ENCODE measurements around the gene OSBP2.

OSBP2 gene

DNA sequence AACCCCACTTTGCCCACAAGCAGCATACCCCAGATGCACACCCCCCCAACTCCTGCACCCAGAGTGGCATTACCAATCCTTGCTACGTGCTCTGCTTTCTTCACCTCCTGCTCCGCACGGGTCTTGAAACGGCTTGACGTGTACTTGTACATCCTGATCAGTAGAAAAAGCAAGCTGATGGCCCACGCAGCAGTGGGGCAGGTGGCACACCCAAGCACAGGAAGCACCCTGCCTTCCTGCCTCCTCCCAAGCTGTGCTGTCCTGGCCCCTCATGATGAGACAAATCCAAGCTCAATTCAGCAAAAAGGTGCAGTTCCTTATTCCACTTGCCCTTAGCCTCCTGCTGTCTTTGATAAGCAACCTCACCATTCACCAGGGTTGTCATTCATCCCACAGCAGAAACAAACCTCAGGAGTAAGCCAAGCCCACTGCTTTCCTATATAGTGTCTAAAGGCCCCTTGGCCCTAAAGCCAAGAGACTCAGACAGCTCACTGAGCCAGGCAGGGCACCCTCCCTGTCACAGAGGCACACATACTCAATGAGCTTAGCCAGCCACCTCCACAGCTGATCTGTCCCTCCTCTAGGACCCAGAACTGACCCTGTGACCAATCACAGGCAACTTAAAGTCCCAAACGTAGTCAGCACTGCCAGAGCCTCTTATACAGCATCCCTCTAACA, 246.2 kb downstream of the OSBP2 start:
- no peak for DNase-seq (ENCODE audit: low read depth)

- no peak for DNase-seq (ENCODE audit: low read depth)
Measured at GRCh38 chr22:30941363-30941740, 246.7 kb downstream of the OSBP2 start.

DNA sequence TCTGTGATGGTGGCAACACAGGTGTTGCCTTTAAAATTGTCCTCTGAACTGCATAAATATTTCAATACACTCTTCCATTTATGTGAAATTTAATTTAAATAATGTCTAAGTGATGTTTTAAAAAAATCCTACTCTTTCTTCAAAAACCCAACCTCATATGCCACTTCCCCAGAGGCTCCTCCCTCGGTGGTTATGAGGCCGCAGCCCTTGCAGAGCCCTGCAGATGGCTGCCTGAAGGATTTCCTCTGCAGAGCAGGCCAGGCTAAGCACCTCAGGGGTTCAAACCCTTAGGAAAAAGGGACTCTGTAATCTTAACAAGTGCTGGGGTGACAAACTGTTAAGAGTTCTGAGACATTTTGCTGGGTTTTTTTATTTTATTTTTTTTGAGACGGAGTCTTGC, 248.7 kb downstream of the OSBP2 start:
- no peak for DNase-seq (ENCODE audit: low read depth)

- DNase-seq (ENCODE audit: low read depth) = no peak
Measured at GRCh38 chr22:30944986-30945385, 250.3 kb downstream of the OSBP2 start.

- DNase-seq (ENCODE audit: low read depth) = no peak
Measured at GRCh38 chr22:30945653-30946052, 251.0 kb downstream of the OSBP2 start.

DNA sequence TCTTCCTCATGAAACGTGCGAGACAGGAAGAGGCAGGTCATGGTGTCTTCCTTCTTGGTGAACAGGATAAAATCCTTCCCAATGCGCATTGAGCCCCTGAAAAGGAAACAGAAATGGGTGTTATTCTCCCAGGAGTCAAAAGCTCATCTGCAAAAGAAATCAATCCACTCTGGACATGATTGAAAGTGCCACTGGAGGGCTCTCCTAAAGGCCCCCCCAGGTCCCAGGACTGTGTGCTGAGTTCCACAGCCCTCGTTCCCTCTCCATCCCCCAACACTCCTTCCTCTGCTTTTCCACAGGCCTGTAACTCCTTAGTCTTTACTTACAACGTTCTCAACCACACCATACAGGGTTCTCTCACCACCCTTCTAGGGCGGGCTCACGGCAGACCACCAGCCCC, 251.7 kb downstream of the OSBP2 start:
- no peak for DNase-seq (ENCODE audit: low read depth)

DNA sequence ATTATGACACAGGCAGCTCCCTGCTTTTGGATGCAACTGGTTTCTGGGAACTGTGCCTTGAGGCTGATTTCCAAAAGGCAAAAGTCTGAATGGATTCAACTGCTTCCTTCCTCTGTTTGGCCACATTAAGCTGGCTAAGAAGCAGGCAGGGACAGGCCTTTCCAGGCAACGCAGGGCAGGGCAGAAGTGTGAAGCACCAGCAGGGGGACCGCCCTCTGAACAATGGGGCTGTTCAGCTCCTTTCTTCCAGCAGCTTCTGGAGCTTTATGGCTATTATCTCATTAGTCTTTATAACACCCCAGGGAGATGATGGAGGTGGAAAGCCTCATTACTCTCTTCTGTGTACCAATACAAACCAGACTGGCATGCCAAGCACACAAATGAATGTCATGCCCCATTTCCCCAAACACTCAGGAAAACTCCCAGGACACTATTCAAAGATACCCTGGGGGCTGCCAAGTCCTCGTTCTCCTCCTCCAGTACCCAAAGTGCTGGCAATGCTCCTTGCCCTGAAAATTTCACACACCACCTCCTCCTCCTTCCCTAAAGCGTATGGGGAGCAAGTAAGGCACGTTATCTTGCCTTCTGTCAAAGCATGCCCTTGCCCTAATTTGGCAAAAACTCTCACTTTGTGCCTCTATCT, 252.6 kb downstream of the OSBP2 start:
- no peak for DNase-seq (ENCODE audit: low read depth)

- no peak for DNase-seq (ENCODE audit: low read depth)
Measured at GRCh38 chr22:30947816-30948454, 253.3 kb downstream of the OSBP2 start.

- no peak for DNase-seq (ENCODE audit: low read depth)
Measured at GRCh38 chr22:30948930-30949342, 254.3 kb downstream of the OSBP2 start.

DNA sequence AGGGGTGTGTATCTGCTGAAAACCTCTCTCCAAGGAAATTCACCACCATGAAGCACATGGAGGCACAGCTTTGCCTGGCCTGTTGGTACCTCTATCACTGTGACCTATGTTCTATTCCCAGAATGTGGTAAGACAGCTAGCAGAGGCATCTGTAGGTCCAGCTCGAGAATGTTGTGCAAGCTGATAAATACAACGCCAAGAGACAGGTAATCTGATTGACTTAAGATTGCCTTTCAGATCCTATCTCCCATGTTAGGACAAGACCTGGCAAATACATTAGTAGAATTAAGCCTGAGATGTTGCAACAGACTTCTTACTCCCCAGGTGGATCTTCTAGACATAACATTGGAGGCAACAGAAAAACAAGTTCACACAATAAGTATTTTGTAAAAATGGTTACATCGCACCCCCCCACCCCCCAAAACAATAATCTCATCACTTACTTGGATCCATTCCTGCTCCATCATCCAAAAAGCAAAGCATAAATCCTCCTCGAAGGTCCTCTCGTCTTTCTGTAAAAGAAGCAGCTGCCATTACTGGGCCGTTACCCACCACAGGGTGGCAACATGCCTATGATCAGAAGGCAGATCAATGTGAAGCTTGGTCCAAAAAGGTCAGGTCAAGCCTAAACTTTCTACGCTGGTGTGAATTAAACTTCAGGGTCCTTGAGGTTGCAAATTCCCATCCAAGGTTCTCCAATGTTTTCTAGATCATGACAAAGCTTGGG, 255.4 kb downstream of the OSBP2 start:
- no peak for DNase-seq (ENCODE audit: low read depth)

- DNase-seq (ENCODE audit: low read depth) = no peak
Measured at GRCh38 chr22:30953206-30953605, 258.5 kb downstream of the OSBP2 start.

DNA sequence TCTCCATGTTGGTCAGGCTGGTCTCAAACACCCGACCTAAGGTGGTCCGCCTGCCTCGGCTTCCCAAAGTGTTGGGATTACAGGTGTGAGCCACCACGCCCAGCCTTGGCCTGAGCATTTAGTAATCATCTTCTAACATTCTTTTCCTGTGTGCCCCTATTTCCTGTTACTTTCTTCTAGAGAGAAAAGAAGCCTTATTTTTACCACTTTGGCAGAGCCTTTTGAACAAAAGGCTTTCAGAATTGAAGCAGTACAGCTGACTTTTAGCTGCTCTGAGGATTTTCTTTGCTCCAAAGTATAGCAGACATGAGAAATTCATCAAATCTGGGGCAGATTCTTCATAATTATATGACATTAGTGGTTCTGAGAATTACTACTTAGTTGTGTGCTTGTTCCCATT, 260.5 kb downstream of the OSBP2 start:
- no peak for DNase-seq (ENCODE audit: low read depth)
